Lower leg skin (tissue), 4 donors: ENCODE data around the gene C1QTNF3. TPM values are rescaled to one million over a fixed set of nuclear protein-coding genes. Genes with fewer than 3 reads are reported as not detected.

ENCODE experiments used
- DNase-seq, 2 donors: peaks; one replicate each; pipeline ENCODE4 v3.0.0-alpha.2; 2019; ENCODE audit warnings: low spot score in 2 of 2
- H3K4me3 ChIP-seq: fragments of 200-600 bp; sonication (generic); 2 replicates; pipeline ENCODE4 v1.5.1; 2017; ENCODE audit warnings: mild to moderate bottlenecking, low read depth; ENCODE audit not compliant: poor library complexity, severe bottlenecking
- POLR2A ChIP-seq, 2 donors: fragments of 450-650 bp; IDR thresholded peaks; one replicate each; pipeline ENCODE4 v1.6.1; 2016 to 2017; ENCODE audit warnings: antibody characterized with exemption in 2 of 2, mild to moderate bottlenecking in 1 of 2, moderate library complexity in 1 of 2
- WGBS, 2 donors: methylation state at CpG; one replicate each; pipeline ENCODE4 v1.1.5; 2018; 5-methylcytosine and 5-hydroxymethylcytosine counted together
- intact Hi-C: fragments of 100-400 bp; cut with DNase I; formaldehyde crosslinking; loops from one replicate; pipeline ENCODE4 v1.15.0; 2023; ENCODE audit warnings: low total_unique reads
- total RNA-seq, 4 donors: library from RNA; depleted of rRNA; stranded (reverse); fragments of >200 nt; gene quantifications; one replicate each; pipeline ENCODE4 v1.1.0, GENCODE V29; 2016
- TF ChIP-seq, protein P1 (sequence below), 3 donors: fragments of 450-650 bp; IDR thresholded peaks; one replicate each; pipeline ENCODE4 v1.5.1; 2016; ENCODE audit warnings: antibody characterized with exemption in 3 of 3, mild to moderate bottlenecking in 3 of 3, moderate library complexity in 2 of 3

The C1QTNF3 gene
- total RNA-seq, 4 donors from 2014 or later = 3.3 to 14.9 (median 7.4) TPM

DNA sequence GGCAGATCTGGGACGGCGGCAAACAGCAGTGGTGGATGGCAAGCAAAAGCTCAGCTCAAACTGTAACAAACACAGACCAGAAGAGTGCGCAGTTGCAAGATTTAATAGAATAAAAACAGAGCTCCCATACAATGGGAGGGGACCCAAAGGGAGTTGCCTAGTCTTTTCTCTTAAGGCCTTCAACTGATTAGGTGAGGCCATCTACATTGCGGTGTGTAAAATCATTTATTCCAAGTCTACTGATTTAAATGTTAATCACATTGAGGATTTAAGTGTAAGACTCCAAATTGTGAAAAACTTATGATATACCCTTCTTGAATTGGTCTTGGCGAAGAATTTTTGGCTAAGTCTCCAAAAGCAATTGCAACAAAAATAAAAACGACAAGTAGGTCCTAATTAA lies 21.6 kb upstream of the C1QTNF3 start:
- no peak overlapping the region for H3K4me3 ChIP-seq
- 94% methylated on average over 6 of the region's 6 CpGs for WGBS, 2 donors
- no peak for TF ChIP-seq POLR2A (IDR thresholded peaks at IDR 0.05)
- TF ChIP-seq, protein P1, sequence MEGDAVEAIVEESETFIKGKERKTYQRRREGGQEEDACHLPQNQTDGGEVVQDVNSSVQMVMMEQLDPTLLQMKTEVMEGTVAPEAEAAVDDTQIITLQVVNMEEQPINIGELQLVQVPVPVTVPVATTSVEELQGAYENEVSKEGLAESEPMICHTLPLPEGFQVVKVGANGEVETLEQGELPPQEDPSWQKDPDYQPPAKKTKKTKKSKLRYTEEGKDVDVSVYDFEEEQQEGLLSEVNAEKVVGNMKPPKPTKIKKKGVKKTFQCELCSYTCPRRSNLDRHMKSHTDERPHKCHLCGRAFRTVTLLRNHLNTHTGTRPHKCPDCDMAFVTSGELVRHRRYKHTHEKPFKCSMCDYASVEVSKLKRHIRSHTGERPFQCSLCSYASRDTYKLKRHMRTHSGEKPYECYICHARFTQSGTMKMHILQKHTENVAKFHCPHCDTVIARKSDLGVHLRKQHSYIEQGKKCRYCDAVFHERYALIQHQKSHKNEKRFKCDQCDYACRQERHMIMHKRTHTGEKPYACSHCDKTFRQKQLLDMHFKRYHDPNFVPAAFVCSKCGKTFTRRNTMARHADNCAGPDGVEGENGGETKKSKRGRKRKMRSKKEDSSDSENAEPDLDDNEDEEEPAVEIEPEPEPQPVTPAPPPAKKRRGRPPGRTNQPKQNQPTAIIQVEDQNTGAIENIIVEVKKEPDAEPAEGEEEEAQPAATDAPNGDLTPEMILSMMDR (IDR thresholded peaks at IDR 0.05) = no peak
- intact Hi-C loops = no loop called here
- DNase-seq = no peak

DNA sequence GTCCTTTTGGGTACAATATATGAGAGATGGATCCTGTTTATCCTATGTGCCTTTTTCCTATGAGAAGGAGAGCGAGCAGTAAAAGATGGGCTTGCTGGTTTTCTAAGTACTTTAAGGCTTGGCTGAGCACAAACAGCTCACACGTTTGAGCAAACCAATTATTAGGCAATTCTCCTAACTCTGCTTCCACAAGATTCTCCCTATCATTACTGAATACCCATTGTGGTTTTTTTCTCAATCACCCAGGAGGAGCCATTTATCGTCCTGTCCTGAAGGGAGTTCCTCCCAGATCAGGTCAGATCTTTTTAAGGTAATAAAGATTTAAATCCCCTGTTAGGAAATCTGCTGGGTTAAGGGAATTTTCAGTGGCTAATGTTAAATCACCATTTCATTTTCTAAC lies 19.4 kb upstream of the C1QTNF3 start:
- no peak for DNase-seq
- intact Hi-C loops = no loop called here
- H3K4me3 ChIP-seq = no peak overlapping the region
- TF ChIP-seq, protein P1 (IDR thresholded peaks at IDR 0.05) = no peak
- TF ChIP-seq POLR2A (IDR thresholded peaks at IDR 0.05) = no peak
- 71 to 76% methylated on average over 3 of the region's 3 CpGs for WGBS, 2 donors

DNA sequence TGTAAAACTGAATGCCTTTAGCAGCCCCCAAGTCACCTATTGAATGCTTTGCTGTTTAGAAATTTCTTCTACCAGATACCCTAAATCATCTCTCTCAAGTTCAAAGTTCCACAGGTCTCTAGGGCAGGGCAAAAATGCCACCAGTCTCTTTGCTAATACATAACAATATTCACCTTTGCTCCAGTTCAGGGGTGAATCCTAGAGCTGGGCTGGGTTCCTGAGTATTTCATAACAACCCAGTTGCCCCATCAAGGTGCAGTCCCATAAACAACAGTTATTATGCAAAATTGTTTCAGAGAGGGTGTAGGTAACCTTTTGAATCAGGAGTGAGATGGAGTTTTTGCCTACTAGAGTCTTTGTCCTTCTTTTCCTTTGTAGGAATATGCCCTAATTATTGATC lies 19.0 kb upstream of the C1QTNF3 start:
- intact Hi-C loops = no loop called here
- DNase-seq = no peak
- TF ChIP-seq, protein P1 (IDR thresholded peaks at IDR 0.05) = no peak
- no peak for TF ChIP-seq POLR2A (IDR thresholded peaks at IDR 0.05)
- no peak overlapping the region for H3K4me3 ChIP-seq

DNA sequence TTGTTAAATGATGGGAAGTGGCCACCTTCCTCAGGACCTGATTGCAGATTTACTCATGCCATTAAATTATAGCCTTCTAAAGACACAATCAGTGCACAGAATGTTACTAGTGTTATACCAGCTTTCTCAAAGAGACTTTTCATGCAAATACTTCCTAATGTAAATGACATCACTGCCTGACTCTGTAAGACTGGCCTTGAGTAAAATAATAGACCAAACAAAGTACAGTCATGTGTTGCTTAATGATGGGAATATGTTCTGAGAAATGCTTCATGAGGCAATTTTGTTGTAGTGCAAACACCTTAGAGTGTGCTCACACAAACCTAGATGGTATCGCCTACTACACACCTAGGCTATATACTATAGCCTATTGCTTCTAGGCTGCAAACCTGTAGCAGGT lies 17.0 kb upstream of the C1QTNF3 start:
- H3K4me3 ChIP-seq = no peak overlapping the region
- 96 to 97% methylated on average over 1 of the region's 1 CpG for WGBS, 2 donors
- DNase-seq = no peak
- intact Hi-C loops = no loop called here
- no peak for TF ChIP-seq POLR2A (IDR thresholded peaks at IDR 0.05)
- TF ChIP-seq, protein P1 (IDR thresholded peaks at IDR 0.05) = no peak

DNA sequence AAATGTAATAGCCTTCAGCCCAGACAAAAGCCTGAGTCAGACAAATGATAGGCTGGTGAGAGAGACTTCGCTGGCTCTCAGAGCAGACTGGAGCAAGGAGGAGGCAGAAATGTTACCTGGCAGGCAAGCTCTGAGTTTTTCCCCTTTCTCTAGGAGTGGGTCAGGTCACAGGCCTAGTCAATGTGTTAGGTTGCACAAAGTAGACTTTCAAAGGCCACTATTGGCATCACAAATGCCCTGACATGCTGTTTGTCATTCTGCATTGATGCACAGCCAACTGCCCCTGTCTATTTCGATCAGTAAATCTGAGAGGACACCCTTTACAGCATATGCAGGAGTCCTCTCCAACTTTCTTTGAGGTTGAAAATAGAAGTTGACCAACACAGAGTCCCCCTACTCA lies 15.5 kb upstream of the C1QTNF3 start:
- DNase-seq = no peak
- TF ChIP-seq, protein P1 (IDR thresholded peaks at IDR 0.05) = no peak
- no peak for TF ChIP-seq POLR2A (IDR thresholded peaks at IDR 0.05)
- intact Hi-C loops = no loop called here
- H3K4me3 ChIP-seq = no peak overlapping the region
- 89 to 95% methylated on average over 2 of the region's 2 CpGs for WGBS, 2 donors

DNA sequence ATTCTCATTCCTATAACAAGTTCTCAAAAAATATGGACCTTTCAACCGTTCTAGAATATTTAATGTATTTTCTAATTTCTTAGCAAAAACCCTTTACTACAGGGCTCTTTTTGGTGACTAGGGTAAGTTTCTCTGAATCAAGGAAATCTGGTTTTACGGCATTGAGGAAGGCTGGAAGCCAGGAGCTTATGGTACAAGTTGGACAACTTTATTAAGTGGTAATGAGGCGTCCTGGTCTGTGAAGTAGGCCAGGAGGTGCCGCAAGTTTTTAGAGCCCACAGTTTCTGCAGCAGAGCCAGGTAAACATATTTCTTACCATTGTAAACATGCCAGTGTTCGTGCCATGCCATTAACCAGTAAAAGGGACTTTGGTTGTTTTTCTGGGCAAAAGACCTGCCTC lies 14.6 kb upstream of the C1QTNF3 start:
- intact Hi-C loops = no loop called here
- WGBS, 2 donors = 73 to 74% methylated on average over 5 of the region's 5 CpGs
- TF ChIP-seq, protein P1 (IDR thresholded peaks at IDR 0.05) = no peak
- TF ChIP-seq POLR2A (IDR thresholded peaks at IDR 0.05) = no peak
- DNase-seq = no peak
- H3K4me3 ChIP-seq = no peak overlapping the region
